ENCODE measurements around the gene BAG1.

The BAG1 gene

GRCh38 chr9:33264473-33265177 lies at the start of gene BAG1, which contains the start of gene CHMP5:
BAG1 (minus strand) TSS chr9:33264708.
CHMP5 (plus strand) TSS chr9:33265049; CDS start chr9:33265079, 30 bp downstream.
- DNase-seq = peak; percentile 100

DNA sequence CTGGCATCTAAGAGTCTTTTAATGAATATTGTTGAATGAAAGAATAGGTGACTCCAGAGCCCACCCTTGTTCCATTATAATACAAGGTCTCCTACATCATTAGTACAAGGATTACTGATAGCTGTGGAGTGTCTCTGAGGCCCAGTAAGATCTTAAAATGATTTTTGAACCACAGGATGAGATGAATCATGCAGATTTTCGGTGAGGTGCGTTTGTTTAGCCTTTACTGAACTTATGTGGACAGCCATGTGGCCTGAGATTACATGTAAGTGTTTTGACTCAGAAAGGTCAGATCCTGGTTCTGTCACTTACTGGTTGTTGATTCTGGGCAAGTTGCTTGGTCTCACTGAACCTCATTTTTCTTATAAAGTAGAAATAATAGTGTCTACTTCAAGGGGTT lies 47.4 kb upstream of the BAG1 start:
- no peak for DNase-seq

DNA sequence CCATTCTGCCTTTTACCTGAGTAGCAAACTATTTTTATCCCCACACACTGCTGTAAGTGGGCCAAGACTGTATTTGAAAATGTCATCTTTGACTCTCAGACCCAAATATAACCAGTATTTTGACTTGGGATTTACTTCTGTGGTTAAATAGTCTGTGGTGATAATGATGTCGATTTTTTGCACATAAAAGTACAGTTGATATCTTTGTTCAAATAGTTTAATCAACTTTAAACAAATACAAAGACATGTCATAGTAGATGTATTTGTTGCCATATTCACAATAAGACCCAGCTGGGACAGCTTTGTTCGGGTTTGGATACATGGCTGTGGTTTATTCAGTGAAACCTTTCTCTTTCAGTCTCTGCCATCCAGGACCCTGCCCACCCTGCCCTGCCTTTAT lies 46.2 kb upstream of the BAG1 start:
- DNase-seq = no peak

- no peak for DNase-seq
Observed at GRCh38 chr9:33309903-33310302, 45.4 kb upstream of the BAG1 start.

GRCh38 chr9:33307067-33307466 lies 42.6 kb upstream of the BAG1 start:
- no peak for DNase-seq

GRCh38 chr9:33306037-33306436 lies 41.5 kb upstream of the BAG1 start:
- peak; percentile 46 for DNase-seq

DNA sequence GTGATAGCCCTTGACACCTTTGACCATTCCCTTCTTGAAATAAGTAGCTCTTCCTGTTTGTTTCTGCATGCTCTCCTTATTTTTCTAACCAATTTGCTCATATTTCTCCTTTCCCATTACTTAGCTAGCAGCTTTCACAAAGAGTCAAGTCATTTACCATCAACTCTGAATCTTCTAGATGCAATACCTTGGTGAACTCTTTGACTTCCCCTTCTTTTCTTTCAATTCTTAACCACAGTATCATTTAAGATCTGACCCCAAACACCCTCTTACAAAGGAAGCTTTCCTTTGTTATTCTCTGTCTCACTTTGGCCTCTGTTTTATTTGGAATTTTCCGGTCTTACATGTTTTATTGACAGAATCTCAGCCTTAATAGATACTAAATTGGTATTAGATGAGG lies 39.9 kb upstream of the BAG1 start:
- DNase-seq = no peak

DNA sequence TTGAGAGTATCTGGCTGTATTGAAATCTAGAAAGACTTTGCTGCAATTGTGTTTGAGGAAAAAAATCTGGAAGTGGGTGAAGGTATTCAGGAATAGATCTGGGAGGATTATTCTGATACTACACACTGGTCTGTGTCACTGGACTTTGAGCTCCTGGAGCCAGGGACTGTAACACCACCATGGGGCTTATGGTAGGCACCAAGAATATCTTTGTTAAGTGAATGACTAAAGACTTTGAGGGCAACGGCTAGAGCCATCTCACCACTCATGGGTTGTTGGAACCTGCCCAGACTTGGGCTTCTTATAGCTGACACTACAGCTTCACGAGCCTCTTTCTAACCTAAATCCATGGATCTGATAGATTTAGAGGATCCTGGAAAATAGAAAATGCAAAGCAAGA lies 36.0 kb upstream of the BAG1 start:
- no peak for DNase-seq

- DNase-seq = no peak
Observed at GRCh38 chr9:33297432-33297831, 32.9 kb upstream of the BAG1 start.

DNA sequence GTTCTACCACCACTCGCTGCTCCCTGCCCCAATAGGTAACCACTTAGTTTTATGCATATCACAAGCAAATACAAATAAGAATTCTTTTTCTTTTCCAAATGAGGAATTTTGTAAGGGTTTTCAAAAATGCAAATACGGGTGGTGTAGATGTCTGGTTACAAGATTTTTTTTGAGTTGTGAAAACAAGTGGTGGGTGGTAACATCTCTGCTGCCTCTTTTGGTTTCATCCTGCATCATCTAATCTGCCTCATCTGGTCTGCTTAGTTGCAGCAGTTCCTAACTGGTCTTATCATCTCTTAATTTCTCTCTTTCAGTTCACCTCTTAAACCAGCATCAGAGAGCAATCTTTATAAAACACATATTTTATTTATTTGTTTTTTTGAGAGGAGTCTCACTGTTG lies 31.1 kb upstream of the BAG1 start:
- DNase-seq = no peak

DNA sequence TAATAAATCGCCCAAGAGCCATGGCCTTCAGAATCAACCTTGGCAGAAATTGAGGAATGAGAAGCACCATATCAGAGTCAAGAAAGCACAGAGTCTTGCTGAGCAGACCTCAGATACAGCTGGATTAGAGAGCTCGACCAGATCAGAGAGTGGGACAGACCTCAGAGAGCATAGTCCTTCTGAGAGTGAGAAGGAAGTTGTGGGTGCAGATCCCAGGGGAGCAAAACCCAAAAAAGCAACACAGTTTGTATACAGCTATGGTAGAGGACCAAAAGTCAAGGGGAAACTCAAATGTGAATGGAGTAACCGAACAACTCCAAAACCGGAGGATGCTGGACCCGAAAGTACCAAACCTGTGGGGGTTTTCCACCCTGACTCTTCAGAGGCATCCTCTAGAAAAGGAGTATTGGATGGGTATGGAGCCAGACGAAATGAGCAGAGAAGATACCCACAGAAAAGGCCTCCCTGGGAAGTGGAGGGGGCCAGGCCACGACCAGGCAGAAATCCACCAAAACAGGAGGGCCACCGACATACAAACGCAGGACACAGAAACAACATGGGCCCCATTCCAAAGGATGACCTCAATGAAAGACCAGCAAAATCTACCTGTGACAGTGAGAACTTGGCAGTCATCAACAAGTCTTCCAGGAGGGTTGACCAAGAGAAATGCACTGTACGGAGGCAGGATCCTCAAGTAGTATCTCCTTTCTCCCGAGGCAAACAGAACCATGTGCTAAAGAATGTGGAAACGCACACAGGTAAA lies 30.3 kb upstream of the BAG1 start:
- no peak for DNase-seq

DNA sequence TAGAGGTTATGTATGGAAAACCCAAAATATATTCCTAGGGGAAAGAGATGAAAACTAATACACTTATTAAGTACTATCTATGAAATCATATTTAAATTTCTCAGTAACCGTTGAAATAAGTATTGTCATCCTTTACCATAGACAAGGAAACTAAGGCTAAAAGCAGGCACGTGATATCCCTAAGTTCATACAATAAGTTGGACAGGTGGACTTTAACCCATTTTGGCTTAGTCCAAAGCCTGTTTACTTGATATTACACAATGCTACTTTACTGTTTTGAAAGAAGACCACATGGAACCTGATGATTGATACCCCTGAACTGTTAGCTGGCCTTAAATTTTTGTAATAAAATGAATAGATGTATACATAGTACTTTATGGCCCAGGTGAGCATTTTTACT lies 29.3 kb upstream of the BAG1 start:
- no peak for DNase-seq

GRCh38 chr9:33291901-33292300 lies 27.4 kb upstream of the BAG1 start:
- DNase-seq = no peak

DNA sequence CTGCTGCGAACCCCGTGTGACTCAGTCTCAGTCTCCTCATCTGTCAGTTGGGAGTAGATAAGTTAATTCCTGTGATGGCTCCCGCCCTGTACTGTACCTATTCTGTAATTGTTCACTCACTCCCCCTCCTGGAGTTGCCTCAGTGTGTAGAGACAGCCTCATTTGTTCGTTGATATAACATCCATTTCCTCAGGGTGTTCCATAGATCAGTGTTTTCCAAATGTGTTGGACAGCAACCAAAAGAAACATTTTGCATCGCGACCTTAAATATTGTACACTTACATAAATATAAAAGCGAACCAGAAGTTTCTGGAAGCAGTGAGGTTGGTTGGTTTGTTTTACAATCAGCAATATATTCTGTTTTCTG lies 26.5 kb upstream of the BAG1 start:
- no peak for DNase-seq

DNA sequence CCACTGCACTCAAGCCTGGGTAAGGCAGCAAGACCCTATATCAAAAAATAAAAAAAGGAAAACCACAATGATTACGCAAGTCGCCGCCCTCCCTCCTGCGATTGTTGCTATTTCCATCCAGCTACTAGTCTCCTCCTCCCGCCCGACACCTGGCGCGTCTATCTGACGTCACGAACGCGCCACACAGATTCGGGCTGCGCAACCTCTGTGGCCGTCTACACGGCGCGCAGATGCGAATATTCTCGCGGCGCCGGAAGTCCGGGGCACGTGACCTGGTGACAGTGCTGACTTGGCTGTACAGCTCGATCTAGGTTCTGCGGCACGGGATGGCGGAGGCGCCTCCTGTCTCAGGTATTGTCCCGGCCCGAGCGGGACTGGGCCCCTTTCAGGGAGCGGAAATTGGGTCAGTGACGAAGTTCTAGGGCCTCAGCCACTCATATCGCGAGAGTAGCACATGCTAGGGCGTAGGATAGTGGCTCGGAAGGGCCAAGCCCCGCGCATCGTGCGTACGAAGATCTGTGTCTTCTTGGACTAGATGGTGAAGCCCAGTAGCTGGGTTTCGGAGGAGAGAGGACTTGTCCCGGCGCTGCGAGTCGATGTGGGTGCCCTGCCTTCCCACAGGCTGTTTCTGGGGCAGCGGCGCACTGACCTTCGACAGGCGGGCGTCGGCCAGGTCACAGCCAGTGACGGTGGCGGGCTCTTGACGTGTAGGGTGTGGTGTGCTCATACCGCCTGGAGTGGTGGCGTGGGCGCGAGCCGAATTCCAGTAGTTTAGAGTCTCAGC lies 25.9 kb upstream of the BAG1 start, which contains the start of gene NFX1:
Gene NFX1, plus strand, starts transcription at position 270 of the 784 bp plus-strand sequence. Its CDS starts 57 bp downstream, at position 327.
- peak; percentile 98 for DNase-seq

- no peak for DNase-seq
Observed at GRCh38 chr9:33289936-33290246, 25.4 kb upstream of the BAG1 start.

DNA sequence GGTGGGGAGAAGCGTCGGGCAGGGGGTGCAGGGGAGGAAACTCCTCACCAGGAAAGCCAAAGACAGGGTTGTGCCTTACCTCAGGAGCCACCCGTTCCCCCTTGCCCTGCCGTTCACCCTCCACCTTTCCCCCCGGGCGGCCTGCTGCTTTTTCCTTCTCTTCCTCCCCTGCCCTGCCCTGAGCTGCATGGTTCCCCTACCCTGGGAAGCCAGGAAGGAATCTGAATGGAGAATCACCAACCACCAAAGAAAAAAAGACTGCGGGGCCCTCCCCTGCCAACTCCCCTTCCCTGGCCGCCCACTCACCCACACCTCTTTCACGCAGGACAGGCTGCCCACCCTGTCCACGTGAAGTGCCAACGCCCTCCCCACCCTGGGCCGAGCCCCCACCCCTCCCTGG lies 25.0 kb upstream of the BAG1 start:
- peak; percentile 56 for DNase-seq

DNA sequence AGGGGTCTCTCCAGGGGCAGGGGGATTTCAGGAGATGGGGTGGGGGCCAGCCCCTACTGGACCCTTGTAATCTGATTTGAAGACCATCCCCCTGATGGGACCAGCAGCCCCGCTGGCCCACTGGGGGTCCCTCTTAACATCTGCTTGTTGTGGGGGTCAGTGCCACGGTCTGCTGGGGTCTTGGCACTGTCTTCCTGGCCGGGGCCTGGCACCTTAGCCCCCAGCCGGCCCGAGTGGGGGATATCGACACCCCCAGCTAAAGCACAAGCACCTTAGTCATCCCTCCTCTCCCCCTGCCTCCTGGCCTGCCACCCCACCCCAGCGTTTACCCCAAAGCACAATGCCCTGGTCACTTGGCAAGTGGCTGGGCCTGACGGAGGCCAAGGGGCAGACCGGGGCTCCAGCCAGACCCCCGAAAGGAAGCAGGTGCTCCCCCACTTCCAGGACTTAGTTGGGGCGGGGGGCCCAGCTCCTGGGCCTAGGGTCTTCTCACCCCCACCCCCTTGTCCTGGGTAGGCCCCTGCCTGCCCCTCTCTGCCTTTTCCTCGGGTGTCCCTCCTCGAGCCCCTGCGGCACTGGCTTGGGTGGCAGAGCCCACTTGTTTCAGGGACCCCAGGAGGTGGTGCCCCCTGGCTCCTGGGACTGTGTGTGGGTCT lies 24.4 kb upstream of the BAG1 start:
- no peak for DNase-seq

GRCh38 chr9:33288235-33288634 lies 23.7 kb upstream of the BAG1 start:
- no peak for DNase-seq

DNA sequence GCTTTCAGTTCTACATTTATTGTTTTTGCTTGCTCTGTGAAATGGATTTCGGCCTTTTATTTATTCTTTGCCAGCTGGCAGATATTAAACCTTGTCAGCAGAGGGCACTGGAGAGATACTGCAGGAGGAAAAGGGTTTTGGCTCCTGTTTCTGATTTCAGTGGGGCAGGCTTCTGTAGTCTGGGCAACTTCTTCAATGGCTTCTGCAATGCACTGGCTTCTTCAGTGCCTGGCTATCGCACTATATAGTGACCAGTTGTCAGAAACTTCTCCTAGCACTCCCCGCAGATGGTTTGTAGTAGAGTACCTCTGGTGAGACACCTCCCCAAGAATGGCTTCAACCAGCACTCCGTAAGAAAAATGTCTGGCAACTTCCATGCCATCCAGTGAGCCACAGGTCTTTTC lies 22.6 kb upstream of the BAG1 start:
- DNase-seq = peak; percentile 51

DNA sequence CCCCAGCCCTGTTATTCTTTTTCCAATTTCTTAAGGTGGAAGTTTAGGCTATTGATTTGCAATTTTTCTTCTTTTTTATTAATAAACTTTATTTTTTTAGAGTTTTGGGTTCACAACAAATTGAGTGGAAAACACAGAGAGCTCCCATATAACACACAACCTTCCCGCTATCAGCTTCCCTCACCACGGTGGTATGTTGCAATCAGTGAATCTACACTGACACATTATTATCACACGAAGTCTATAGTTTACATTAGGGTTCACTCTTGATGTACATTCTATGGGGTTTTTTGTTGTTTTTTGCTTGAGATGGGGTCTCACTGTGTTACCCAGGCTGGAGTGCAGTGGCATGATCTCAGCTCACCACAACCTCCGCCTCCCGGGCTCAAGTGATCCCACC lies 21.0 kb upstream of the BAG1 start:
- DNase-seq = no peak

GRCh38 chr9:33277484-33277883 lies 13.0 kb upstream of the BAG1 start:
- DNase-seq = no peak

DNA sequence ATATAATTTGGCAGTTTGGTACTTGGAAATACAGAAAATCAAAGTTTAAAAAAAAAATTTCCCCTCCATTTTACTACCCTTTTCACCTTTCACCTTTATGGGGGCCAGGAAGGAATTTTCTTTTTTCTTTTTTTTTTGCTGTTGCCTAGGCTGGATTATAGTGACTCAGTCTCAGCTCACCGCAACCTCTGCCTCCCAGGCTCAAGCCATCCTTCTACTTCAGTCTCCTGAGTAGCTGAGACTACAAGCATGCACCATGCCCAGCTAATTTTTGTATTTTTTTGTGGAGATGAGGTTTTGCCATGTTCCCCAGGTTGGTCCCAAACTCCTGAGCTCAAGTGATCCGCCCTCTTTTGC lies 9.4 kb upstream of the BAG1 start:
- DNase-seq = no peak
